Measurements from ENCODE around the gene DCAF12.
"Not testable (repeated sequence)": the region's sequence is repeated elsewhere in the genome, so short reads cannot be mapped to it uniquely, and the experiment has no call there.

DCAF12 gene

GRCh38 chr9:34126207-34127034 is at the start of gene DCAF12:
TSS of gene DCAF12 (minus strand) at chr9:34126698. CDS start at chr9:34126431, 267 bp downstream.
- peak; percentile 96 for DNase-seq (ENCODE audit: low spot score)

GRCh38 chr9:34176089-34176488 is 49.6 kb upstream of the DCAF12 start:
- DNase-seq (ENCODE audit: low spot score), result no peak

GRCh38 chr9:34171753-34172535 is 45.4 kb upstream of the DCAF12 start:
- peak; percentile 58 for DNase-seq (ENCODE audit: low spot score)

- no peak for DNase-seq (ENCODE audit: low spot score)
These were observed 43.9 kb upstream of the DCAF12 start for GRCh38 chr9:34170237-34170991.

GRCh38 chr9:34169125-34169524 is 42.6 kb upstream of the DCAF12 start:
- no peak for DNase-seq (ENCODE audit: low spot score)

GRCh38 chr9:34163434-34163833 is 36.9 kb upstream of the DCAF12 start:
- no peak for DNase-seq (ENCODE audit: low spot score)

GRCh38 chr9:34158362-34158869 is 31.9 kb upstream of the DCAF12 start:
- DNase-seq (ENCODE audit: low spot score), result no peak

GRCh38 chr9:34157898-34158297 is 31.4 kb upstream of the DCAF12 start:
- no peak for DNase-seq (ENCODE audit: low spot score)

GRCh38 chr9:34157318-34157717 is 30.8 kb upstream of the DCAF12 start:
- no peak for DNase-seq (ENCODE audit: low spot score)

GRCh38 chr9:34154057-34154456 is 27.6 kb upstream of the DCAF12 start:
- DNase-seq (ENCODE audit: low spot score), result no peak

GRCh38 chr9:34151398-34151797 is 24.9 kb upstream of the DCAF12 start:
- DNase-seq (ENCODE audit: low spot score), result no peak

GRCh38 chr9:34145165-34145564 is 18.7 kb upstream of the DCAF12 start:
- no peak for DNase-seq (ENCODE audit: low spot score)

- no peak for DNase-seq (ENCODE audit: low spot score)
These were observed 16.6 kb upstream of the DCAF12 start for GRCh38 chr9:34143116-34143515.

- no peak for DNase-seq (ENCODE audit: low spot score)
These were observed 14.4 kb upstream of the DCAF12 start for GRCh38 chr9:34140853-34141252.

- peak; percentile 74 for DNase-seq (ENCODE audit: low spot score)
These were observed 13.1 kb upstream of the DCAF12 start for GRCh38 chr9:34139477-34140146.

- DNase-seq (ENCODE audit: low spot score), result not testable (repeated sequence)
These were observed 12.1 kb upstream of the DCAF12 start for GRCh38 chr9:34138644-34139043.

- no peak for DNase-seq (ENCODE audit: low spot score)
These were observed 8.0 kb upstream of the DCAF12 start for GRCh38 chr9:34134521-34134920.

GRCh38 chr9:34133436-34133949 is 7.0 kb upstream of the DCAF12 start:
- no peak for DNase-seq (ENCODE audit: low spot score)

GRCh38 chr9:34131571-34131970 is 5.1 kb upstream of the DCAF12 start:
- no peak for DNase-seq (ENCODE audit: low spot score)

- no peak for DNase-seq (ENCODE audit: low spot score)
These were observed 794 bp upstream of the DCAF12 start for GRCh38 chr9:34127035-34127948.
